ENCODE measurements around the gene TULP1.

DNA sequence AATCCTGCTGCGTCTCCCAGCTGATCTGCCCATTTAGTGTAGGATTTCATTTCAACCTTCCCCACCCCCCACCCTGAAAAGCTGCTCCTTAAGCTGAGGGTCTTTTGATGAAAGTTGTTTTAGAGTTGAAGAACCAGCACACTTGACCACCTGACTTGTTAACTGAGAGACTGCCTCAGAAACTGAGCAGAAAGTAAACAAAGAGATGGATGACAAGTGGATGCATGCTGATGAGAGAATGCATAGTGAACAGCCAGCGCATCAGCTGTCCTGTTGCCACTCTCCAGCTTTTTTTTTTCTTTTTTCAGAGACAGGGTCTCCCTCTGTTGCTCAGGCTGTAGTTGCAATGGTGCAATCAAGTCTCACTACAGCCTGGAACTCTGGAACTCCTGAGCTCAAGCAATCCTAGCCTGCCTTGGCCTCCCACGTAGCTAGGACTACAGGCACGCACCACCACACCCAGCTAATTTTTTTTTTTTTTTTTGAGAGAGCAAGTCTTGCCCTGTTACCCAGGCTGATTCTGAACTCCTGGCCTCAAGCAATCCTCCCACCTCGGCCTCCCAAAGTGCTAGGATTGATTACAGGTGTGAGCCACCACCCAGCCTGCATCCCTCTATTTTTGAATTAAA, 35.0 kb downstream of the TULP1 start:
- TF ChIP-seq EZH2 (IDR thresholded peaks at IDR 0.05; ENCODE audit: low read depth, low read length, severe bottlenecking) = no peak
- TF ChIP-seq POLR2A (IDR thresholded peaks at IDR 0.05; ENCODE audit: control extremely low read depth in 1 of 2, low read depth in 2 of 2, low read length in 2 of 2) = no peak
- TF ChIP-seq SP1 (IDR thresholded peaks at IDR 0.05; ENCODE audit: low read depth, low read length) = no peak
